Mucosa of stomach (tissue), 1 donor: Measurements from ENCODE around the gene EDNRA.

ENCODE experiments used
- H3K27me3 ChIP-seq: one replicate; pipeline ENCODE4 v1.7.0; 2013; ENCODE audit warnings: mild to moderate bottlenecking, low read length; ENCODE audit not compliant: control insufficient read depth, insufficient read depth
- H3K36me3 ChIP-seq: one replicate; pipeline ENCODE4 v1.7.0; 2013; ENCODE audit warnings: low read length; ENCODE audit not compliant: control insufficient read depth, insufficient read depth
- H3K4me1 ChIP-seq: one replicate; pipeline ENCODE4 v1.7.0; 2013; ENCODE audit warnings: mild to moderate bottlenecking, low read length; ENCODE audit not compliant: control insufficient read depth, insufficient read depth
- H3K4me3 ChIP-seq: one replicate; pipeline ENCODE4 v1.7.0; 2013; ENCODE audit warnings: low read length
- H3K9ac ChIP-seq: one replicate; pipeline ENCODE4 v1.7.0; 2013; ENCODE audit warnings: mild to moderate bottlenecking, low read length, moderate library complexity
- H3K9me3 ChIP-seq: one replicate; pipeline ENCODE4 v1.7.0; 2013; ENCODE audit warnings: mild to moderate bottlenecking, low read length, moderate library complexity; ENCODE audit not compliant: control insufficient read depth
- donor health status: Pancreatic carcinoma.

Gene EDNRA

GRCh38 chr4:147480502-147480890 is 401 bp upstream of the EDNRA start:
- H3K4me3 ChIP-seq: no peak overlapping the region
- no peaks in the 10 kb centered on the region for H3K9me3 ChIP-seq
- no peaks in the 10 kb centered on the region for H3K4me1 ChIP-seq
- H3K36me3 ChIP-seq: no peaks in the 10 kb centered on the region
- peaks cover 31% of the 10 kb centered on the region for H3K27me3 ChIP-seq
- H3K9ac ChIP-seq: no peak overlapping the region

GRCh38 chr4:147481577-147482109 is 746 bp downstream of the EDNRA start:
- Histone ChIP-seq H3K27me3 (peaks cover 31% of the 10 kb centered on the region), H3K4me1 (no peaks in the 10 kb centered on the region), H3K4me3 (no peak overlapping the region), H3K36me3 (no peaks in the 10 kb centered on the region), H3K9ac (peak overlapping the region; percentile 10), H3K9me3 (no peaks in the 10 kb centered on the region)

- no peaks in the 10 kb centered on the region for H3K36me3 ChIP-seq
- no peaks in the 10 kb centered on the region for H3K4me1 ChIP-seq
- no peak overlapping the region for H3K9ac ChIP-seq
- peaks cover 31% of the 10 kb centered on the region for H3K27me3 ChIP-seq
- no peak overlapping the region for H3K4me3 ChIP-seq
- no peaks in the 10 kb centered on the region for H3K9me3 ChIP-seq
These were observed 1.4 kb downstream of the EDNRA start for GRCh38 chr4:147482281-147482680.

GRCh38 chr4:147485167-147485566 is 4.3 kb downstream of the EDNRA start:
- no peak overlapping the region for H3K4me3 ChIP-seq

GRCh38 chr4:147487616-147488015 is 6.7 kb downstream of the EDNRA start:
- Histone ChIP-seq H3K27me3 (peaks cover 4% of the 10 kb centered on the region), H3K9me3 (no peaks in the 10 kb centered on the region), H3K4me3 (no peak overlapping the region), H3K4me1 (no peaks in the 10 kb centered on the region), H3K9ac (no peak overlapping the region), H3K36me3 (no peaks in the 10 kb centered on the region)

More at GRCh38 chr4:147485167-147485566, 4.3 kb downstream of the EDNRA start:
- no peaks in the 10 kb centered on the region for H3K4me1 ChIP-seq
- H3K27me3 ChIP-seq: peaks cover 27% of the 10 kb centered on the region
- H3K9ac ChIP-seq: no peak overlapping the region
- H3K9me3 ChIP-seq: no peaks in the 10 kb centered on the region
- no peaks in the 10 kb centered on the region for H3K36me3 ChIP-seq

GRCh38 chr4:147488556-147488955 is 7.7 kb downstream of the EDNRA start:
- no peaks in the 10 kb centered on the region for H3K36me3 ChIP-seq
- H3K4me3 ChIP-seq: no peak overlapping the region
- H3K4me1 ChIP-seq: no peaks in the 10 kb centered on the region
- H3K9me3 ChIP-seq: no peaks in the 10 kb centered on the region
- H3K9ac ChIP-seq: no peak overlapping the region
- no peaks in the 10 kb centered on the region for H3K27me3 ChIP-seq

GRCh38 chr4:147491086-147491485 is 10.2 kb downstream of the EDNRA start:
- Histone ChIP-seq H3K9me3 (no peaks in the 10 kb centered on the region), H3K4me1 (no peaks in the 10 kb centered on the region), H3K36me3 (no peaks in the 10 kb centered on the region), H3K27me3 (no peaks in the 10 kb centered on the region), H3K4me3 (no peak overlapping the region), H3K9ac (no peak overlapping the region)

- Histone ChIP-seq H3K36me3 (no peaks in the 10 kb centered on the region), H3K4me3 (no peak overlapping the region), H3K4me1 (no peaks in the 10 kb centered on the region), H3K9ac (no peak overlapping the region), H3K9me3 (no peaks in the 10 kb centered on the region), H3K27me3 (no peaks in the 10 kb centered on the region)
These were observed 11.4 kb downstream of the EDNRA start for GRCh38 chr4:147492306-147492705.

GRCh38 chr4:147492761-147493160 is 11.9 kb downstream of the EDNRA start:
- Histone ChIP-seq H3K27me3 (no peaks in the 10 kb centered on the region), H3K9ac (no peak overlapping the region), H3K4me3 (no peak overlapping the region), H3K36me3 (no peaks in the 10 kb centered on the region), H3K4me1 (no peaks in the 10 kb centered on the region), H3K9me3 (no peaks in the 10 kb centered on the region)

GRCh38 chr4:147493307-147493706 is 12.4 kb downstream of the EDNRA start:
- Histone ChIP-seq H3K4me3 (no peak overlapping the region), H3K36me3 (no peaks in the 10 kb centered on the region), H3K9ac (no peak overlapping the region), H3K27me3 (no peaks in the 10 kb centered on the region), H3K9me3 (no peaks in the 10 kb centered on the region), H3K4me1 (no peaks in the 10 kb centered on the region)

GRCh38 chr4:147494301-147494700 is 13.4 kb downstream of the EDNRA start:
- Histone ChIP-seq H3K9me3 (no peaks in the 10 kb centered on the region), H3K4me3 (no peak overlapping the region), H3K27me3 (no peaks in the 10 kb centered on the region), H3K9ac (no peak overlapping the region), H3K4me1 (no peaks in the 10 kb centered on the region), H3K36me3 (no peaks in the 10 kb centered on the region)

- H3K4me3 ChIP-seq: no peak overlapping the region
These were observed 15.6 kb downstream of the EDNRA start for GRCh38 chr4:147496500-147496899.

GRCh38 chr4:147498031-147498660 is 17.2 kb downstream of the EDNRA start:
- H3K9me3 ChIP-seq: no peaks in the 10 kb centered on the region
- H3K9ac ChIP-seq: no peak overlapping the region
- no peak overlapping the region for H3K4me3 ChIP-seq
- H3K36me3 ChIP-seq: no peaks in the 10 kb centered on the region
- H3K4me1 ChIP-seq: no peaks in the 10 kb centered on the region
- H3K27me3 ChIP-seq: no peaks in the 10 kb centered on the region

More at GRCh38 chr4:147496500-147496899, 15.6 kb downstream of the EDNRA start:
- Histone ChIP-seq H3K36me3 (no peaks in the 10 kb centered on the region), H3K27me3 (no peaks in the 10 kb centered on the region), H3K4me1 (no peaks in the 10 kb centered on the region), H3K9me3 (no peaks in the 10 kb centered on the region), H3K9ac (no peak overlapping the region)
